Epidermal melanocyte (primary cell): Measurements from ENCODE around the gene FBXW12.

ENCODE experiments used
- DNase-seq: peaks from one replicate; pipeline ENCODE4 v3.0.0; 2011; ENCODE audit warnings: low spot score; ENCODE audit not compliant: insufficient read length

FBXW12 gene

DNA sequence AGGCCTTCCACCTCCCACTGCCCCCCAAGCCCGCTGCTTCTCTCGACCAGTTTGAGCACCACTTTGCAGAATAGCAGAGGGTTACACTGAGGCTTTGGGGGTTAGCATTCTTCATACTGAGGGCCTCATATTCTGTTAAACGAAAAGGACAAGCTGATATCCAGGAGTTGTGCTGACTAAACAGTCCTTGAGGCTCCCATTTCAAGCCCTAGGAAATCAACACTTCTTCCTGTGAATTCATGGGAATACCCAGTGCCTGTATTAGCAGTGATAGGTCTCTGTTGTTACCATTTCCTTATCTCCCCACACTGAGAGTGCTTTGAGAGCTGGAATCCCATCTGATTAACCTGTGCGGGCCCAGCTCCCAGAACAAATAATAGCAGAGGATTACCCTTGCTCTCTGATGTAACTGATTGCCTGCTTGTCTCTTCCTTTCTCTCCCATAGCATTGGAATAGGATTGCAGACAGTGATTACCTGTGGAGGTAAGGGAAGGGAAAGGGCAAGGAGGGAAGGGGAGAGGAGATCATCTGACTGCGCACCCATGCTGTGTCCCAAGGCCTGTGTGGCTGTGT is 930 bp downstream of the FBXW12 start:
- DNase-seq: no peak

DNA sequence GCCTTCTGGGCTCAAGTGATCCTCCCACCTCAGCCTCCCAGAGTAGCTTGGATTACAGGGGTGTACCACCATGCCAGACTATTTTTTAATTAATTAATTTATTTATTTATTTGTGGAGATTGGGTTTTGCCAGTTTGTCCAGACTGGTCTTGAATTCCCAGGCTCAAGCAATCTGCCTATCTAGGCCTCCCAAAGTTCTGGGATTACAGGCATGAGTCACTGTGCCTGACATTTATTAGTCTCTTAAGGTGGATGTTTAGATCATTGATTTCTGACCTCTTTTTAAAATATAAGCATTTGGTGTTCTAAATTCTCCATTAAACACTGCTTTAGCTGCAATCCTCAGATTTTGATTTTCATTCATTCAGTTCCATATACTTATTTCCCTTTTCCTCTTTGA is 15.6 kb downstream of the FBXW12 start:
- no peak for DNase-seq

DNA sequence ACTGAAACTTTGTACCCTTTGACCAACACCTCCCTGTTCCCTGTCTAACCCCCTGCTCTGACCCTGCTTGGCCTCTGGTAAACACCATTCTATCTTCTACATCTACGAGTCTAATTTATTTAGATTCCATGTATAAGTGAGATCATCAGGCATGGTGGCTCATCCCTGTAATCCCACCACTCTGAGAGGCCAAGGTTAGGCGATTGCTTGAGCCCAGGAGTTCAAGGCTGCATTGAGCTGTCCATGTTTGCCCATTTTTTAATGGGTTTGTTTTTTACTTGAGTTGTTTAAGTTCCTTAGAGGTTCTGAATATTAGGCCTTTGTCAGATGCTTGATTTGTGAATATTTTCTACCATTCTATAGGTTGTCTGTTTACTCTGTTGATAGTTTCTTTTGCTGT is 16.9 kb downstream of the FBXW12 start:
- no peak for DNase-seq

DNA sequence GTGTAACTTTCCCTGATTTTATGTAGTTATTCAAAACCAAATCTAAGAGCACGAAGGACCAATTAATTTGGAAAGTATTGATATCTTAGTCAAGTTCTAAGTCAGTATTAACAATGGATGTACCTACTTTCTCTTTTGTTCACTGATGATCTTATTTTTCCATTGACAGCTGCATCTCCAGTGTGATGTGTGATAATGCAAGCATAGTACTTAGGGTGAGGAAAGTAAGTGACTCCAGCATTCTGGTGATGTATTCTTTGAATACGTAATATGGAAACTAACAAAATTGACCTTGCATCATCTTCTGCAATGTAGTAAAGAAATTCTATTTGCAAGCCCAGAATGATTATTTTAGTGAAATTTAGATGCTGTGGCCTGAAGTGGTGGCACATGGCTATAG is 22.4 kb downstream of the FBXW12 start:
- DNase-seq: no peak

DNA sequence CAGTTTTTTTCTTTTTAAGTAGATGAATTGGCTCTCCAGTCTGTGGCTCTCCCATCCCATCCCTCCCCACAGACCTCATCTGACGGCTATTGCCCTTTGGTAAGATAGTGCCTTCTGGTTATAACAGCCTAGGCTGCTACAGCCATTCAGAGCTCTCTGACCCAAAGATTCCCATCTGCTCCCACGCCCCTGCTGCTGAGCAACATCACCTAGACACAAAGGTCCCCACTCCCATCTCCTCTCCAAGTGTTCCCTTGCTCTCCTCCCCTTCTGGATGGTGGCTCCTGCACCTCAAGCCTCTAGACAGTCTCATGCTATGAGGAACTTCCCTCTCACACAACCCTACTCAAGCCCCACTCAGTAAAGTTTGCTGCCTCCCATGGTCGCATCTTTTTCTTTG is 23.7 kb downstream of the FBXW12 start:
- DNase-seq: no peak

DNA sequence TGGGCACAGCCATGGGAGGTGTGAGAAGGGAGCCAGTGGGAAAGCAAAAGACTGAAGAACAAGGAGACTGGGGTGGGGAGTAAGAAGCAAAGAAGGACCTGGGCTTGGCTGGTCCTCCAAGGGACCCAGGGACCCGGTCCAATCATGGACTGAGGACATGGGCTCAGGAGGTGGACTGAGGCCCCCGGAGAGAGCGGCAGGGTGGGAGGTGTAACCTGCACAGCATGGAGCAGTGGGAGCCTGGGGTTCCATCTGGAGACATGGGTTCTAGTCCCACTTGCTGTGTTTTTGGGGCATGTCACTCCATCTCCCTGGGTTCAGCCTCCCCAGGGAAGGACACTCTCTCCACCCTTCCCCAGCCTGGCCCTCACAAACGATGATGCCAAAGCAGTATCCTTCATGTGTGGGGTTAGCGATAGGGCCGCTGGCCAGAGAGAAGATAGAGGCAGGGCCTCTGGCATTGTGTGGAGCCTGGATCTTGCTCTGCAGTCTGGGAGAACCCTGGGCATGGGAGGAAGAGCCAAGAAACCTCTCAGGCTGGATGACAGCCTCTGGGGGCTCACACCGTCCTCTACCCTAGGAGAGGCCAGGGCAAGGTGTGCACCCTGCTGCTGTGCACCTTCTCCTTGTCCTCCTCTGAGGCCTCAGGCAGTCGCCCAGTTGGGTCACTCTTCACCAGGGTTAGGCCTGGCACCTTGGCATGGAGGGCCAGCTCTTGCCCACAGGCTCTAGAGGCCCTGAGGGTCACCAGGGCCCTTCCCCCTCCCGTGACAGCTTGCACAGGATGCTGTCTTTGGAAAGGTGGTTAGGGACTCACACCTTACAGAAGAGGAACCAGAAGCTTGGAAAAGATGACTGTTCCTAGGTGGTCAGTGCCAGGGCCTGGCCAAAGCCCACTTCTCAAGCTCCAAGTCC is 26.0 kb downstream of the FBXW12 start:
- peak; percentile 9 for DNase-seq

DNA sequence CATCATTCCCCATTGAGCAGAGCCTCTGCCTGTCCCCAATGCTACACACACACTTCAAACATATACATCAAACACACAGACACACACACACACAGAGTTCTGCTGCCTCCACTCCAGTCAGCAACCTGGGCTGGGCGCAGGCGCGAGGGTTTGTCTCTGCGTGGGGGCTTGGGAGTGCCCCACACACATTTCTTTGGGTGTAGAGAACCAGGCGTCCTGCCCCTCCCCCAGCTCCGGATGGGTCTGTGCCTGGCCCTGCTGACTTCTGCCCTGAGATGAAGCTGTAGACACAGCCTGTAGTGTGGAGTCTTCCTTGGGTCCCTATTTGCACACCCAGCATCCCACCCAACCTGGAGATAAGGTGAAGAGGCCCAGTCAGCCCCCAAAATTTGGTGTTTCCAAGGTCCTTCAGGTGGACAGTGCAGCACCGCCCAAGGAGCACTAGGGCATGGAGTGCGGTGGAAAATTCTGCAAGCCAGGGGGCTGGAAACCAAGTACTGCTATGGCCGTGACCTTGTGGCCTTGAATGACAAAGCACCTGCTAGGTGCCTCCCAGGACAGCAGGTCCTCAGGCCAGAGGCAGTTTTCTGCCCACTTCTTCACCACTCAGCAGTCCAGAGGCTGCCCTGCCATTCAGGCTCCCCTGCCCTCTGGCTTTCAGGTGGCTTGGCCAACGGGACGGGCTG is 26.8 kb downstream of the FBXW12 start:
- peak; percentile 4 for DNase-seq

DNA sequence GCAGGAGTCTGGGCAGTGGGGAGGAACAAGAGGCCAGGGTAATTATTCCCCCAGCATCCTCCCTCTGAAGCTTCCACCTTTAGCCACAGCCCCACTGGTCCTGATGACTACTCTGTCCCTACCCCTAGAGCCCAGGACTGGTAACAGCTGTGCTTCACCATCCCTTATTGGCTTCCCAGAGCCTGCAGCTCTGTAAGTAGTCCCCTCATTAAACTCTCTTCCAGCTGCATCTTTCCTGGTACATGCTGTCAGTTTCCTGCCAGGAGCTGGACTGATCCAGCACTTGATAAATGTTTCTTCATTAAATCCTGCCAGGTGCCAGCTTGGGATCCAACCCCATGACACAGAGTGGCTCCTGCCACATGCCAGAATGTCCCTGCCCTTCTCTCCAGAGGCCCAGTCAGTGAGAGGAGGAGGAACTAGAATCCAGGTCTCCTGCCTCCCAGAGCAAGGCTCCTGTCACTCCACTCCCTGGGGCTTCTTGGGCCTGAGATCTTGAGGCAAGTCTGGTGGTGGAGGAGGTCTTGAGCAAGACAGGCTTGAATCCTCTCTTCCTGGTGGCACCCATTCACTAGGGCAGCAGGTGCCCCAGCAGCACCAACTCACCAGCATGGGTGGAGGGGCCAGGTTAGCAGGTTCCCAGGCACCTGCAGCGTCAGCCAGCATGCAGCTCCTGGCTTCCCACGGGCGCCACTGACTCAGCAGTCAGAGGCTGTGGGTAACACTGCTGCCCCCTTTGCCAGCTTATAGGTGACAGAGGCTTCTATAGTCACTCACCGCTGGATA is 27.6 kb downstream of the FBXW12 start:
- peak; percentile 8 for DNase-seq

DNA sequence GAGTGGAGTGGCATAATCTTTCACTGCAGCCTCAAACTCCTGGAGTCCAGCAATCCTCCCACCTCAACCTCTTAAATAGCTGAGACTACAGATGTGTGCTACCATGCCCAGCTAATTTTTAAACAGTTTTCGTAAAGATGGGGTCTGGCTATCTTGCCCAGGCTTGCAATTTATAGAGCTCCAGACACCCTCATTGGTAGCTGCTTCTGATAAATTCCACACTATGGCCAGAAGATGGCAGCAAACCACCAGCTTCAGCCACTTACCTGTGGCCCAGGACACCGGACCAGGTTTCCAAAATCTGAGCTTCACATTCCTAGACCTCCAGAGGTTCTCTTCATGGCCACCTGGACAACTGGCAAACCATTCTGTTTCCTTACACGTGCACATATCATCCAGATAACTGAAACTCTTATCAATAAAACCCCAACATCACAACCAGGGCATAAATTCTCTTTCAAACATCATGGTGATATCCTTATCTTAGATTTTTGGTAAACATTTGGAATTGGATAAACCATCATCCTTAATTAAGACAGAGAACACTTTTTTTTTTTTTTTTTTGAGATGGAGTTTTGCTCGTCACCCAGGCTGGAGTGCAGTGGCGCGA is 28.9 kb downstream of the FBXW12 start:
- peak; percentile 72 for DNase-seq

DNA sequence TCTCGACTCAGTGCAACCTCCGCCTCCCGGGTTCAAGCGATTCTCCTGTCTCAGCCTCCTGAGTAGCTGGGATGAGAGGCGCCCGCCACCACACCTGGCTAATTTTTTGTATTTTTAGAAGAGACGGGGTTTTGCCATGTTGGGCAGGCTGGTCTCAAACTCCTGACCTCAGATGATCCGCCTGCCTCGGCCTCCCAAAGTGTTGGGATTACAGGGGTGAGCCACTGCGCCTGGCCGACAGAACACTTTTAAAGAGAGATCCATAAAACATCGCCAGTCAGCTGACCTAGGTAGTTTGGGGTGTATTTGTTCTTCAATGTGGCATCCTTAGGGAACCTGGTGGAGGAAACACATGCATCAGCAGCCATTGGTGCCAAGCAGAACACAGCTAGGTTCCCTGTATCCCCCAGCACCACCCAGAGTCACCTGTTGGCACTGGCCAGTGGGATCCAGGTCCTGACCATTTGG is 29.4 kb downstream of the FBXW12 start:
- DNase-seq: peak; percentile 11

DNA sequence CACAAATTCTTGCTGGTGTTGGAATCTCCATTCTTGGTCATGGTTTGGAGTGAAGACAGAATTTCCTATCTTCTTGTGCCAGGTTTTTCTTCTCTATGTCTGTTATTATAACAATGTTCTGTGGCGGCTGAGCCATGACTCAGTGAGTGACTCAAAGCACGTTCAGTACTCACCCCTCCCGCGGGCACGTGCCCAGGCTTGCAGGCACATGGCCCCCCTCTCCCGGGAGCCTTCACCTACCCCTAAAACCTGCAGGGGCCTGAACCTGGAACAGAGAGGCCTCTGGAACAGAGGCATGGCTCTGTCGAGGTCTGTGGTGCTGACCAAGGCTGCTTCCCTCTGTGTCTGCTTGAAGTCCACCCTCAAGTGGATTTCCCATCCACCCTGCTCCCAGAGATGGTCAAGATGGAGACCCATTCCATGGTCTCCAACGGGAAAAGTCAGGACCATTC is 30.3 kb downstream of the FBXW12 start:
- peak; percentile 40 for DNase-seq

DNA sequence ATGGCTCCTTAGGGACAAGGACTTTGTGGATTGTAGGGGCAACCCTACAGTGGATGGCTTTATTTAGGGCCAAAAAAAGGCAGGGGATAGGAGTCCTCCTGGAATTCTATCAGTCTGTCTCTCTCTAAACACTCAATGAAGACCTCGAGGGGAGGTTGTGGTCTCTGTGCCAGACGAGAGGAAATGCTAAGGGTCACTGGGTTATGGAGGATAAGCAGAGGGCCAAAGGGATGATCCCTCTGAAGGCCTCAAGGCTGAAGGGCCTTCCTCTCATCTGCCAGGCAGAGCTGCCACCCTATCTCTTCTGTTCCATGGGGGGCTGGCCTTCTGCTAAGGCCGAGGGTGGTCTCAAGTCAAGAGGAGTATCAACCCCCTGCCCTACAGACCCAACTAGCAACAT is 30.9 kb downstream of the FBXW12 start:
- no peak for DNase-seq

DNA sequence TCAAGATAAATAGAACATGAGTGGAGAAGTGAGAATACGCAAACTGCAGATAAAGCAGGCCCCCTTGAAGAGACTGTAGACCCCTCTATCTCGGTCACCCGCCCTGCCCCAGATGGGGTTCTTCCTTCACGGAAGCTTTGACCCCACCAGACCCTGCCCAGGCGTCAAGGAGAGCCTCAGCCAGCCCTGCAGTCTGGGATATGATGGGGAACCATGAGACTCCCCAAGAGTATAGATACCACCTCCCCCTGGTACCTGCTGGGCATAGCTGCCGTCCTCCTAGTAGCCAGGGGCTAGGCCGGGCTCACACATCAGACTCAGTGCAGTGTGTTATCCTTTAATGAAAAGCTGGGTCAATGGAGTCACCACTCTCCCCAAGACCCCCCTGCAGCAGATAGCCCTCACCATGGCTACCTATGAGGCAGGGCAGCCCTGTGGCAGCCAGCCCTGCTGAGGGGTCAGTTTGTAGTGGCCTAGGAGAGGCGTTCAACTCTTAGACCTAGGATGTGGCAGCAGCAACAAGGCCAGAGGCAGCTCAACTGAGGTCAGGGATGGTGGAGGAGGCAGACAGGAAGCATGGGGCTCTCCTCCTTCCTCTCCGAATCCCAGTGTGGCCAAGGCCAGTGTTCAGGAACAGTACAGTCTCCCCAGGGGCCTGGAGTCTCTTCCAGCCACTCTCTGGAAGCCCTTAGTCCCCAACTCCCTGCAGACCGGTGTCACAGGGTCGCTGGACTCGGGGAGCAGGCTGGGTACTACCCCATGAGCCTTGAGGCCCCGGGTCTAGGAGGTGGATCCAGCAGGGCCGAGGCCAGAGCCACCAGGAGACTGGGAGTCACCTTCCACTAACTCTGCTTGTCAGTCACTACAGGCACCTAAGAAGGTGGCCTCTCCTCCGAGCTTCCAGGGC is 31.8 kb downstream of the FBXW12 start:
- peak; percentile 8 for DNase-seq

DNA sequence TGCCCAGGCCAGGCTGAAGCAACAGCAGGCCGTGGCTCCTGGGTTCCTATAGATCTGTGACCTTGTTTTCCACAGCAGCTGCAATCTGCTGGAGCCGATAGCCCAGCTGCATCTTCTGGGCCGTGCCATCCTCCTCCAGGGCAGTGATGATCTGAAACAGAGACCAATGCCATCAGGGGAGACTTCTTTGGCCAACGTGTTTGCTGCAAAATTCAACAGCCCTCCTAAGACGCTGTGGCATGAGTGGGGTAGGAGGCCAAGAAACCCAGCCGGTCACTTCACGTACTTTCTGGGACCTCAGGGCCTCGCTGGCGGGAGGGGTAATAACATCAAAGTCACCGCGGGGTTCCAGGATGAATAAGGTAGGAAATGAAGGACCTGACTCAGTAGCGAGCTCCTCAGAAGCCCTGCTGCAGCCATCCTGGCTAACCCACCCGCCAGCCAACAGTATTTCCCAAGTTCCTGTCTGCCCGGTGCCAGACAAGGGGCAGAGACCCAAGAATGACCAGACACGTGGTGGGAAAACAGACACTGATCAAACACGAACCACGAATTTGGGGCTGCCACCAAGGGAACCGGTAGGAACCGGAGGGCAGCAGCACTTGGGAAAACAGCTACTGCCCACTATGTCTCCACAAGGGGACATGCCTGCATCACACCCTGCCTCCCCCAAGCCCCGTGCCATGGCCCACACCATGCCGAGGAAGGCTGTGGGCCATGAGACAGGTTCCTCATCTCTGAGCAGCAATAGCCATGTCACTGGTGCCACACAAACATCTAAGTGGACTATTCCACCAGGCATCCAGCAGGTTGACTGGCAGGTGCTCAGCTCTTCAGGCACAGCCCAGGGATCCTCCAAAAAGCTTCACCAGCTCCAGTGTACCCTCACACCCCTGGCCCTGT is 32.7 kb downstream of the FBXW12 start:
- DNase-seq: no peak

DNA sequence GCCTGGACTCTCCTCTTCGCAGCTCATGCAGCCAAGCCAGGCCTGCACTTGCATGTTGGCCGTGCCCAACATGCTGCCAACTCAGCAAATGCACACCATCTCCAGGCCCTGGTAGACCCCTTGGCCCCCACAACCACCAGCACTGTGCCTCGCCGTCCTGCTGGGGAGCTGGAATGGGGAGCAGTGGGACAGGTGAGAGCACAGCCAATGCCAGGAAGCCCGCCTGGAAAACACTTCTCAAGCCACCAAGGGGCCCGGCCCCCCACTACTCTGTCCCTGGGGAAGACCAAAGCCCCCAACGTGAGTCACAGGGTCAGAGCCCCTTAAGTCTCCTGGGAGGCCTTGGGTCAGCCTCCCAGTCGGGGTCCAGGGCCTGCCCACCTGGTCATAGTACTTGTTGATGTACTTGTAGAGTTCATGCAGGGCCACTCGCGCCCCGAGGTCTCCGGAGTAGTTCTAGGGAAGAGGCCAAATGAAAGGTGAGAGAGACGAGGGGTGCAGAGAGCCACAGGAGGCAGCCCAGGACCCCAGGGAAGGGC is 33.4 kb downstream of the FBXW12 start:
- peak; percentile 10 for DNase-seq

DNA sequence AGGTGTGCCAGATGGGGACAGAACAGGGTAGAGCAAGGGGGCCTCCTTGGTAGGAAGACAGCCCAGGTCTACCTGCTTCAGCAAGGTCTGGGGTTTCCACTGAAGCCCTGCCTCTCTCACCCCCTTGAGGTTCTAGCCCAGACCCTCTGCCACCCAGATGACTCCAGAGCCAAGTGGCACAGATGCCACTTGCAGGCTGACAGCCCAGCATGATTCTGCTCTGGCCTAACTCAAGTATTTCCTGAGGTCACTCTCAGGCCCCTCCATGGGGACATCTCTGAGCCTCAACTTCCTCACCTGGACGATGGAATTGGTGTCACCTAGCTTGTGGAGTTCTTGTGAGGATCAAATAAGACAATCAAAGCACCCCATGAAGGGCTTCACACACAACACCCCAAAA is 34.0 kb downstream of the FBXW12 start:
- no peak for DNase-seq

DNA sequence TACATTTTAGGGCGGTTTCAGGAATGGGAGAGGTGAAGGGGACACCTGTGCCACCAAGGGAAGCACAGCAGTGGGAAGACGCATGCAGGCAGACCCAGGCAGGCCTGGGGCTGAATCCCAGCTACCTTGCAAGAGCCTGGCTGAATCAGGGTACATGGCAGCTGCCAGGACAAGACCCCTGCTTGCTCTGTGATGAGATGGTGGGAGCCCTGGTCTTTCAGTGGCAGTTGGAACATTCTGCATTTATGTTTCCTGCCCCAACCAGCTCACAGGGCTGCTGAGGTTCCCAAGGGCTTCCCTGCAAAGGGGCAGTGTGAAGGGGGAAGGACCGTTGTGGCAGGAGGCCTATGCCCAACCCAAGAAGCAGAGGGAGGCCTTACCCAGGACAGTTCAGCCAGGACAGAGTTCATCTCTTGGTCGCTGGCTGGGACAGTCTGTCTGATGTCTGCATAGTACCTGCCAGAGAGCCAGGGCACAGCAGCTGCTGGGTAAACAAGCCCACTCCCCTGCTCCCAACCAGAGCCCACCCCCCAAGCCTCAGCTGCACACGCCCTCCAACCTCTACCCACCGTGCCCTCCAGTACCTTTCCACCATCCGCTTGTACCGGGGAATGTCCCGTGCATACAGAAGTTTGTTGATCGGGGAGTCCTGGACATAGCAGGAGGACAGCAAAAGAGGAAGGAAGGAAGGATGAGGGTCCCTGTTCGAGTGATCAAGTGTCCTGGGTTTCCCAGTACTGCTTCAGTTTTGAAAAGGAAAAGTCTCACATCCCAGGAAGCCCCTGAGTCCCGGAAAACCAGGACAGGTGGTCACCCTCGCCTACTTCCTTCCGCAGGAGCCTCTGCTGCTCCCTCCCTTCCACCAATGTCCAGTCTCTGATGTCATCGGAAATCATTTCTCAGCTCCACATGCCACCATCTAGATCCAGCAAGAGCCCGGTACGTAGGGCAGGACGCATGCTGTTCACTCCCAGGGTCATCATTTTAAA is 34.7 kb downstream of the FBXW12 start:
- DNase-seq: peak; percentile 8
